HepG2 (cell line): Measurements from ENCODE around the gene TBC1D1. TPM values are rescaled to one million over a fixed set of nuclear protein-coding genes. Genes with fewer than 3 reads are reported as not detected.

Experiments used
- ATF2 ChIP-seq: sonication (generic); formaldehyde crosslinking; IDR thresholded peaks from 2 replicates; pipeline ENCODE4 v1.4.0; 2020; ENCODE audit warnings: missing genetic modification reagents
- CC2D1A ChIP-seq: sonication (generic); formaldehyde crosslinking; IDR thresholded peaks from 2 replicates; pipeline ENCODE4 v1.8.1; 2023; ENCODE audit warnings: mild to moderate bottlenecking, missing genetic modification reagents
- HNRNPL ChIP-seq: fragments of 200-400 bp; formaldehyde crosslinking; IDR thresholded peaks from 2 replicates; pipeline ENCODE4 v1.6.1; 2017; ENCODE audit warnings: mild to moderate bottlenecking, low read depth, low read length
- IRF2 ChIP-seq: IDR thresholded peaks from 2 replicates; pipeline ENCODE4 v1.6.1; 2018; ENCODE audit warnings: missing genetic modification reagents, missing compliant biosample characterization
- MIER3 ChIP-seq: IDR thresholded peaks from 2 replicates; pipeline ENCODE4 v1.6.1; 2016; ENCODE audit warnings: missing compliant biosample characterization, borderline replicate concordance
- NR1H2 ChIP-seq: sonication (generic); formaldehyde crosslinking; IDR thresholded peaks from 2 replicates; pipeline ENCODE4 v1.8.1; 2022; ENCODE audit warnings: low read depth, missing genetic modification reagents, borderline replicate concordance
- PAWR ChIP-seq: sonication (generic); formaldehyde crosslinking; IDR thresholded peaks from 2 replicates; pipeline ENCODE4 v1.4.0; 2020; ENCODE audit warnings: missing genetic modification reagents, mild to moderate bottlenecking, borderline replicate concordance
- PLSCR1 ChIP-seq: sonication (generic); formaldehyde crosslinking; IDR thresholded peaks from 2 replicates; pipeline ENCODE4 v1.5.0; 2020; ENCODE audit warnings: missing genetic modification reagents, mild to moderate bottlenecking, borderline replicate concordance
- POGZ ChIP-seq: sonication (generic); formaldehyde crosslinking; IDR thresholded peaks from 2 replicates; pipeline ENCODE4 v1.4.0; 2020; ENCODE audit warnings: mild to moderate bottlenecking, missing genetic modification reagents
- RAD21 ChIP-seq: fragments of 450-650 bp; formaldehyde crosslinking; IDR thresholded peaks from 2 replicates; pipeline ENCODE4 v1.5.0; 2020; ENCODE audit warnings: mild to moderate bottlenecking
- RNF219 ChIP-seq: sonication (generic); formaldehyde crosslinking; IDR thresholded peaks from 2 replicates; pipeline ENCODE4 v1.5.0; 2020; ENCODE audit warnings: mild to moderate bottlenecking, missing genetic modification reagents
- SMC3 ChIP-seq: IDR thresholded peaks from 2 replicates; pipeline ENCODE4 v1.6.1; 2011; ENCODE audit warnings: low read length, improper control_type of control experiment
- SMYD3 ChIP-seq: sonication (generic); formaldehyde crosslinking; IDR thresholded peaks from 2 replicates; pipeline ENCODE4 v1.8.1; 2023; ENCODE audit warnings: mild to moderate bottlenecking, missing genetic modification reagents
- SPEN ChIP-seq: sonication (generic); formaldehyde crosslinking; IDR thresholded peaks from 2 replicates; pipeline ENCODE4 v1.5.1; 2020; ENCODE audit warnings: low read depth, mild to moderate bottlenecking, missing genetic modification reagents
- TBX2 ChIP-seq: sonication (generic); formaldehyde crosslinking; IDR thresholded peaks from 2 replicates; pipeline ENCODE4 v1.5.0; 2020; ENCODE audit warnings: missing genetic modification reagents, mild to moderate bottlenecking, borderline replicate concordance
- ZFX ChIP-seq: sonication (generic); formaldehyde crosslinking; IDR thresholded peaks from 2 replicates; pipeline ENCODE4 v1.4.0; 2020; ENCODE audit warnings: mild to moderate bottlenecking, low read depth, missing genetic modification reagents, moderate library complexity
- ZFY ChIP-seq: sonication (generic); formaldehyde crosslinking; IDR thresholded peaks from 2 replicates; pipeline ENCODE4 v1.4.0; 2020; ENCODE audit warnings: missing genetic modification reagents
- ZFYVE20 ChIP-seq: sonication (generic); formaldehyde crosslinking; IDR thresholded peaks from 2 replicates; pipeline ENCODE4 v1.8.0; 2023; ENCODE audit warnings: low read depth, mild to moderate bottlenecking, moderate library complexity, missing genetic modification reagents, borderline replicate concordance
- ZNF232 ChIP-seq: sonication (generic); formaldehyde crosslinking; IDR thresholded peaks from 2 replicates; pipeline ENCODE4 v1.4.0; 2020; ENCODE audit warnings: missing genetic modification reagents, borderline replicate concordance
- ZNF484 ChIP-seq: sonication (generic); formaldehyde crosslinking; IDR thresholded peaks from 2 replicates; pipeline ENCODE4 v1.5.1; 2020; ENCODE audit warnings: mild to moderate bottlenecking, low read depth, missing genetic modification reagents, borderline replicate concordance
- ZNF644 ChIP-seq: IDR thresholded peaks from 2 replicates; pipeline ENCODE4 v1.6.1; 2016; ENCODE audit warnings: low read depth
- ZNF773 ChIP-seq: sonication (generic); formaldehyde crosslinking; IDR thresholded peaks from 2 replicates; pipeline ENCODE4 v1.4.0; 2020; ENCODE audit warnings: missing genetic modification reagents, borderline replicate concordance
- polyA plus RNA-seq, 8 experiments: library from polyadenylated mRNA; depleted of rRNA in 3 of 8; stranded (reverse) in 7 of 8; unstranded in 1 of 8; fragments of >200 nt; fragmentation: Illumina TruSeq in 4 of 8; extraction: Trizol in 4 of 8; gene quantifications; 2 replicates each; pipeline versions ENCODE4 v1.2.1 to v1.2.3, GENCODE V29; 2011 to 2016; ENCODE audit warnings: low read depth in 4 of 8, missing spikeins in 1 of 8, mixed read lengths in 1 of 8; ENCODE audit not compliant: insufficient read depth in 1 of 8
- total RNA-seq, 5 experiments: library from RNA; depleted of rRNA; stranded (reverse); fragments of >200 nt; fragmentation: Illumina TruSeq; extraction: Trizol; gene quantifications; 2 replicates each; pipeline ENCODE4 v1.2.3, GENCODE V29; 2016; ENCODE audit warnings: low read depth in 1 of 5

The TBC1D1 gene
- total and polyA plus RNA-seq, 2 of the 13 experiments (the other 11 are each of a cell fraction or from before 2014, with no cell fraction given), result 37.3 to 62.8 TPM

GRCh38 chr4:38128478-38129459 is 237.9 kb downstream of the TBC1D1 start (continued):
- TF ChIP-seq RNF219 (CRISPR knock-in tag), result no peak
- TF ChIP-seq POGZ, result peak; percentile 57; the same call in 1 of the 2 replicates
- TF ChIP-seq PAWR, result no peak
- 0 out of 2 replicates have a peak, but pooled peaks have one; percentile 42 for TF ChIP-seq HNRNPL
- no peak for TF ChIP-seq IRF2 (CRISPR knock-in tag)
- 0 out of 2 replicates have a peak, but pooled peaks have one; percentile 2 for TF ChIP-seq ZNF644
- TF ChIP-seq CC2D1A (CRISPR knock-in tag), result no peak
- TF ChIP-seq ZNF484 (CRISPR knock-in tag), result no peak
- no peak for TF ChIP-seq SPEN
- TF ChIP-seq ZFY (CRISPR knock-in tag), result no peak
- no peak for TF ChIP-seq SMC3
- no peak for TF ChIP-seq RAD21 (CRISPR knock-in tag)
- no peak for TF ChIP-seq ZNF232 (CRISPR knock-in tag)
- TF ChIP-seq SMYD3 (CRISPR knock-in tag), result no peak
- TF ChIP-seq ATF2, result no peak
- no peak for TF ChIP-seq ZFX (CRISPR knock-in tag)
- no peak for TF ChIP-seq ZNF773 (CRISPR knock-in tag)
- peak; percentile 54; the same call in 1 of the 2 replicates for TF ChIP-seq TBX2
- no peak for TF ChIP-seq ZFYVE20 (CRISPR knock-in tag)
- no peak for TF ChIP-seq NR1H2
- no peak for TF ChIP-seq MIER3
- TF ChIP-seq PLSCR1 (CRISPR knock-in tag), result no peak
